HCT116 (cell line): ENCODE results near the gene FLNB. TPM values are rescaled to one million over a fixed set of nuclear protein-coding genes. Genes with fewer than 3 reads are reported as not detected.

Experiments used
- CBX3 ChIP-seq: IDR thresholded peaks from 2 replicates; pipeline ENCODE4 v1.6.1; 2012; ENCODE audit warnings: low read depth
- EGR1 ChIP-seq: IDR thresholded peaks from 2 replicates; pipeline ENCODE4 v1.6.1; 2012; ENCODE audit warnings: low read depth
- EZH2 ChIP-seq: fragments of 200-600 bp; sonication (generic); IDR thresholded peaks from 2 replicates; pipeline ENCODE4 v1.6.1; 2017; ENCODE audit warnings: antibody characterized with exemption, mixed run types
- JUND ChIP-seq: IDR thresholded peaks from 2 replicates; pipeline ENCODE4 v1.6.1; 2012
- POLR2A ChIP-seq: IDR thresholded peaks from 2 replicates; pipeline ENCODE4 v1.7.0; 2011; ENCODE audit warnings: borderline replicate concordance; ENCODE audit not compliant: insufficient read depth, insufficient read length; ENCODE audit errors: extremely low read depth
- RAD21 ChIP-seq: IDR thresholded peaks from 2 replicates; pipeline ENCODE4 v1.6.1; 2012; ENCODE audit warnings: low read depth, mild to moderate bottlenecking
- SIN3A ChIP-seq: IDR thresholded peaks from 2 replicates; pipeline ENCODE4 v1.6.1; 2012; ENCODE audit warnings: low read depth
- SP1 ChIP-seq: IDR thresholded peaks from 2 replicates; pipeline ENCODE4 v1.6.1; 2012; ENCODE audit warnings: low read depth
- SRF ChIP-seq: IDR thresholded peaks from 2 replicates; pipeline ENCODE4 v1.6.1; 2012; ENCODE audit warnings: low read depth
- total RNA-seq: library from RNA; stranded (reverse); gene quantifications from one replicate; pipeline ENCODE4 v1.2.1, GENCODE V29; 2021; ENCODE audit not compliant: unreplicated experiment
- TF ChIP-seq, protein P1 (sequence below): IDR thresholded peaks from 2 replicates; pipeline ENCODE4 v1.6.1; 2012; ENCODE audit warnings: low read depth
- TF ChIP-seq, protein P2 (sequence below): IDR thresholded peaks from 2 replicates; pipeline ENCODE4 v1.6.1; 2012

Gene FLNB
- total RNA-seq, 1 experiment from 2014 or later, result 116 TPM

DNA sequence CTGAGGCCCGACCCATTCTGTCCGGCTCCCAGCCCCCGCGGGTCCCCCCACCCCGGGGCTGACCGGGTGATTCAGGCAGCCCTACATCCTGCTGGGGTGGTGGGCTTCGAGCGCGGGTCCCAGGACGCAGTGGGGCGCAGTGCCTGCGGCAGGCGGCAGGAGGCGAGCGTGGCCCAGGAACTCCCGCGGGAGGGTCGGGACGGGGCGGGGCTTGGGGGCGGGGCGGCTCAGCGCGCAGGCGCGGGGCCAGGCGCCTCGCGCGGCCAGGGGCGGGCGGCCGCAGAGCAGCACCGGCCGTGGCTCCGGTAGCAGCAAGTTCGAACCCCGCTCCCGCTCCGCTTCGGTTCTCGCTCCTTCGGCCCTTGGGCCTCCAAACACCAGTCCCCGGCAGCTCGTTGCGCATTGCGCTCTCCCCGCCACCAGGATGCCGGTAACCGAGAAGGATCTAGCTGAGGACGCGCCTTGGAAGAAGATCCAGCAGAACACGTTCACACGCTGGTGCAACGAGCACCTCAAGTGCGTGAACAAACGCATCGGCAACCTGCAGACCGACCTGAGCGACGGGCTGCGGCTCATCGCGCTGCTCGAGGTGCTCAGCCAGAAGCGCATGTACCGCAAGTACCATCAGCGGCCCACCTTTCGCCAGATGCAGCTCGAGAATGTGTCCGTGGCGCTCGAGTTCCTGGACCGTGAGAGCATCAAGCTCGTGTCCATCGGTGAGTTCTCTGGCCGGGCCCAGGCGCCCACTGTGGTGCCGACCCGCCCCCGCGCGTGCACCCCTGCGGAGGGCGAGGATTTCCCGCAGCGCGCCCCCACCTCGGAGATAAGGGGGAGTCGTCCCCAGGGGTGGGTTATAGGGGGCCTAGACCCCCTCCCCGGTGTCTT lies at the start of gene FLNB (continued):
- TF ChIP-seq JUND (no peak), SIN3A (no peak), POLR2A (peak; percentile 93), SP1 (no peak), RAD21 (peak; percentile 85), CBX3 (no peak), SRF (no peak), EGR1 (peak; percentile 59; the same call in 1 of the 2 replicates), EZH2 (no peak)
- TF ChIP-seq, protein P1, sequence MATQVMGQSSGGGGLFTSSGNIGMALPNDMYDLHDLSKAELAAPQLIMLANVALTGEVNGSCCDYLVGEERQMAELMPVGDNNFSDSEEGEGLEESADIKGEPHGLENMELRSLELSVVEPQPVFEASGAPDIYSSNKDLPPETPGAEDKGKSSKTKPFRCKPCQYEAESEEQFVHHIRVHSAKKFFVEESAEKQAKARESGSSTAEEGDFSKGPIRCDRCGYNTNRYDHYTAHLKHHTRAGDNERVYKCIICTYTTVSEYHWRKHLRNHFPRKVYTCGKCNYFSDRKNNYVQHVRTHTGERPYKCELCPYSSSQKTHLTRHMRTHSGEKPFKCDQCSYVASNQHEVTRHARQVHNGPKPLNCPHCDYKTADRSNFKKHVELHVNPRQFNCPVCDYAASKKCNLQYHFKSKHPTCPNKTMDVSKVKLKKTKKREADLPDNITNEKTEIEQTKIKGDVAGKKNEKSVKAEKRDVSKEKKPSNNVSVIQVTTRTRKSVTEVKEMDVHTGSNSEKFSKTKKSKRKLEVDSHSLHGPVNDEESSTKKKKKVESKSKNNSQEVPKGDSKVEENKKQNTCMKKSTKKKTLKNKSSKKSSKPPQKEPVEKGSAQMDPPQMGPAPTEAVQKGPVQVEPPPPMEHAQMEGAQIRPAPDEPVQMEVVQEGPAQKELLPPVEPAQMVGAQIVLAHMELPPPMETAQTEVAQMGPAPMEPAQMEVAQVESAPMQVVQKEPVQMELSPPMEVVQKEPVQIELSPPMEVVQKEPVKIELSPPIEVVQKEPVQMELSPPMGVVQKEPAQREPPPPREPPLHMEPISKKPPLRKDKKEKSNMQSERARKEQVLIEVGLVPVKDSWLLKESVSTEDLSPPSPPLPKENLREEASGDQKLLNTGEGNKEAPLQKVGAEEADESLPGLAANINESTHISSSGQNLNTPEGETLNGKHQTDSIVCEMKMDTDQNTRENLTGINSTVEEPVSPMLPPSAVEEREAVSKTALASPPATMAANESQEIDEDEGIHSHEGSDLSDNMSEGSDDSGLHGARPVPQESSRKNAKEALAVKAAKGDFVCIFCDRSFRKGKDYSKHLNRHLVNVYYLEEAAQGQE, result no peak
- TF ChIP-seq, protein P2, sequence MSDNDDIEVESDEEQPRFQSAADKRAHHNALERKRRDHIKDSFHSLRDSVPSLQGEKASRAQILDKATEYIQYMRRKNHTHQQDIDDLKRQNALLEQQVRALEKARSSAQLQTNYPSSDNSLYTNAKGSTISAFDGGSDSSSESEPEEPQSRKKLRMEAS, result peak; percentile 79
